Panc1 (cell line): ENCODE results near the gene NCAM2.

Experiments used
- CTCF ChIP-seq: fragments of 450-650 bp; IDR thresholded peaks from 2 replicates; pipeline ENCODE4 v1.5.1; 2017; ENCODE audit warnings: mild to moderate bottlenecking
- POLR2AphosphoS5 ChIP-seq: IDR thresholded peaks from 2 replicates; pipeline ENCODE4 v1.6.1; 2012; ENCODE audit warnings: mild to moderate bottlenecking, low read depth, low read length, moderate library complexity
- REST ChIP-seq, 2 experiments: IDR thresholded peaks; 2 replicates each; pipeline ENCODE4 v1.6.1; 2011 to 2012; ENCODE audit warnings: low read depth in 2 of 2, control low read depth in 1 of 2, low read length in 1 of 2, mild to moderate bottlenecking in 1 of 2, moderate library complexity in 1 of 2; ENCODE audit not compliant: insufficient read depth in 1 of 2
- TCF7L2 ChIP-seq: IDR thresholded peaks from 2 replicates; pipeline ENCODE4 v1.6.1; 2011; ENCODE audit warnings: mild to moderate bottlenecking, low read depth, low read length, inconsistent platforms

GRCh38 chr21:21530680-21531079 lies 532.5 kb downstream of the NCAM2 start:
- TF ChIP-seq CTCF (no peak), POLR2AphosphoS5 (no peak), REST (IDR thresholded peaks at IDR 0.05; ENCODE audit: insufficient read depth in 1 of 2, low read depth in 2 of 2, low read length in 1 of 2) (no peak), TCF7L2 (no peak)
